Measurements from ENCODE around the gene SGCE.

- TF ChIP-seq, protein P1, sequence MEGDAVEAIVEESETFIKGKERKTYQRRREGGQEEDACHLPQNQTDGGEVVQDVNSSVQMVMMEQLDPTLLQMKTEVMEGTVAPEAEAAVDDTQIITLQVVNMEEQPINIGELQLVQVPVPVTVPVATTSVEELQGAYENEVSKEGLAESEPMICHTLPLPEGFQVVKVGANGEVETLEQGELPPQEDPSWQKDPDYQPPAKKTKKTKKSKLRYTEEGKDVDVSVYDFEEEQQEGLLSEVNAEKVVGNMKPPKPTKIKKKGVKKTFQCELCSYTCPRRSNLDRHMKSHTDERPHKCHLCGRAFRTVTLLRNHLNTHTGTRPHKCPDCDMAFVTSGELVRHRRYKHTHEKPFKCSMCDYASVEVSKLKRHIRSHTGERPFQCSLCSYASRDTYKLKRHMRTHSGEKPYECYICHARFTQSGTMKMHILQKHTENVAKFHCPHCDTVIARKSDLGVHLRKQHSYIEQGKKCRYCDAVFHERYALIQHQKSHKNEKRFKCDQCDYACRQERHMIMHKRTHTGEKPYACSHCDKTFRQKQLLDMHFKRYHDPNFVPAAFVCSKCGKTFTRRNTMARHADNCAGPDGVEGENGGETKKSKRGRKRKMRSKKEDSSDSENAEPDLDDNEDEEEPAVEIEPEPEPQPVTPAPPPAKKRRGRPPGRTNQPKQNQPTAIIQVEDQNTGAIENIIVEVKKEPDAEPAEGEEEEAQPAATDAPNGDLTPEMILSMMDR (conservative IDR thresholded peaks at IDR 0.05; ENCODE audit: low read depth, low read length): no peak
- no peak for TF ChIP-seq EZH2phosphoT487 (IDR thresholded peaks at IDR 0.05; ENCODE audit: borderline replicate concordance, low read length)
These were observed 5.5 kb downstream of the SGCE start for GRCh38 chr7:94650147-94651051.
